GM12865 (cell line): ENCODE data around the gene CSNK1E.

Experiments used
- DNase-seq: peaks from one replicate; pipeline ENCODE4 v3.0.0; 2010; ENCODE audit warnings: low read depth
- H3K4me3 ChIP-seq: 2 replicates; pipeline ENCODE4 v1.5.1; 2011; ENCODE audit warnings: mild to moderate bottlenecking, low read depth, low read length, control low read depth
- TF ChIP-seq, protein P1 (sequence below): IDR thresholded peaks from 2 replicates; pipeline ENCODE4 v1.5.1; 2011; ENCODE audit warnings: low read length, control low read depth, low read depth, inconsistent platforms; ENCODE audit not compliant: insufficient read depth; ENCODE audit errors: missing control alignments

CSNK1E gene

DNA sequence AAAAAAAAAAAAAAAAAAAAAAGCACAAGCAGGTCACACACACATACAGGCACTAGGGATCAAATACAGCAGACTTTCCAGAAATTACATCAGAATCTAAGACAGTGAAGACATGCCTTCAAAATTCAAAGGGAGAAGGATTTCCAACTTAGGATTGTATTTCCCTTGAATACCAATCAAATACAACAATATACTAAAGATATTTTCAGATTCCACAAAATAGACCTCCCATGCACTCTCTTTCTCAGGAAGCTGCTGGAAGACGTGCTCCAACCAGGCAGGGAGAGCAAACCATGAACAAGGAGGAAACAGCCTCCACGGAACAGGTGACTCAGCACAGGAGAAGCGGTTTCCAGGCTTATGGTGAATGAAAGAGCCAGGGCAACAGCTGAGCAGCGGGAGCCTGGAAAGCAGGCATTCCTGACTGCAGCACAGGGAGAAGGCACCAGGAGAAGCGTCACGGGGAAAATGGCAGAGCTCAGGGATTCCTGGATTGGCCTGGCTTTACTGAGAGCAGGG lies 76.4 kb downstream of the CSNK1E start:
- TF ChIP-seq, protein P1, sequence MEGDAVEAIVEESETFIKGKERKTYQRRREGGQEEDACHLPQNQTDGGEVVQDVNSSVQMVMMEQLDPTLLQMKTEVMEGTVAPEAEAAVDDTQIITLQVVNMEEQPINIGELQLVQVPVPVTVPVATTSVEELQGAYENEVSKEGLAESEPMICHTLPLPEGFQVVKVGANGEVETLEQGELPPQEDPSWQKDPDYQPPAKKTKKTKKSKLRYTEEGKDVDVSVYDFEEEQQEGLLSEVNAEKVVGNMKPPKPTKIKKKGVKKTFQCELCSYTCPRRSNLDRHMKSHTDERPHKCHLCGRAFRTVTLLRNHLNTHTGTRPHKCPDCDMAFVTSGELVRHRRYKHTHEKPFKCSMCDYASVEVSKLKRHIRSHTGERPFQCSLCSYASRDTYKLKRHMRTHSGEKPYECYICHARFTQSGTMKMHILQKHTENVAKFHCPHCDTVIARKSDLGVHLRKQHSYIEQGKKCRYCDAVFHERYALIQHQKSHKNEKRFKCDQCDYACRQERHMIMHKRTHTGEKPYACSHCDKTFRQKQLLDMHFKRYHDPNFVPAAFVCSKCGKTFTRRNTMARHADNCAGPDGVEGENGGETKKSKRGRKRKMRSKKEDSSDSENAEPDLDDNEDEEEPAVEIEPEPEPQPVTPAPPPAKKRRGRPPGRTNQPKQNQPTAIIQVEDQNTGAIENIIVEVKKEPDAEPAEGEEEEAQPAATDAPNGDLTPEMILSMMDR, result no peak
- no peak overlapping the region for H3K4me3 ChIP-seq
- DNase-seq, result no peak
